Natural killer cell (primary cell): ENCODE data around the gene NARF. TPM values are rescaled to one million over a fixed set of nuclear protein-coding genes. Genes with fewer than 3 reads are reported as not detected.
A peak's percentile ranks its signal among the peaks of the same experiment; 100 is the strongest.

Experiments used
- ATAC-seq, 3 donors: fragments of 150-1000 bp in 2 of 3; fragments of 200-7000 bp in 1 of 3; cut with Tn5 transposase; 1 replicate in 1 of 3; 2 replicates in 2 of 3; pipeline ENCODE4 v1.10.0; 2021; ENCODE audit warnings: mild to moderate bottlenecking in 2 of 3, moderate library complexity in 2 of 3
- DNase-seq, 2 donors: peaks; one replicate each; pipeline versions ENCODE4 v3.0.0 to v3.0.0-alpha.2; 2013 to 2021; ENCODE audit warnings: mixed read lengths in 1 of 2
- H3K27ac ChIP-seq: one replicate; pipeline ENCODE4 v1.5.1; 2013; ENCODE audit warnings: mild to moderate bottlenecking, low read length
- H3K27me3 ChIP-seq: one replicate; pipeline ENCODE4 v1.6.1; 2013; ENCODE audit warnings: low read length; ENCODE audit not compliant: control insufficient read depth, insufficient read depth
- H3K36me3 ChIP-seq: one replicate; pipeline ENCODE4 v1.6.1; 2013; ENCODE audit warnings: low read length; ENCODE audit not compliant: control insufficient read depth, insufficient read depth
- H3K4me1 ChIP-seq: one replicate; pipeline ENCODE4 v1.6.1; 2013; ENCODE audit warnings: low read length; ENCODE audit not compliant: control insufficient read depth, insufficient read depth
- H3K4me3 ChIP-seq: one replicate; pipeline ENCODE4 v1.5.1; 2013; ENCODE audit warnings: low read length
- H3K9me3 ChIP-seq: one replicate; pipeline ENCODE4 v1.6.1; 2013; ENCODE audit warnings: low read length; ENCODE audit not compliant: control insufficient read depth, insufficient read depth
- H3K27ac Mint-ChIP-seq, 2 donors: one replicate each; pipeline ENCODE4 v1.8.0; 2022; ENCODE audit warnings: mild to moderate bottlenecking in 2 of 2, mixed read lengths in 2 of 2, moderate library complexity in 1 of 2
- H3K27me3 Mint-ChIP-seq, 2 donors: one replicate each; pipeline ENCODE4 v1.8.0; 2022; ENCODE audit warnings: low read depth in 2 of 2, mixed read lengths in 2 of 2
- H3K36me3 Mint-ChIP-seq: one replicate; pipeline ENCODE4 v1.8.0; 2022; ENCODE audit warnings: mixed read lengths
- H3K4me1 Mint-ChIP-seq, 2 donors: one replicate each; pipeline ENCODE4 v1.8.0; 2022; ENCODE audit warnings: mixed read lengths in 2 of 2
- H3K4me3 Mint-ChIP-seq: one replicate; pipeline ENCODE4 v1.8.0; 2022; ENCODE audit warnings: mild to moderate bottlenecking, moderate library complexity, mixed read lengths
- H3K9me3 Mint-ChIP-seq, 2 donors: one replicate each; pipeline ENCODE4 v1.8.0; 2022; ENCODE audit warnings: mixed read lengths in 2 of 2
- CTCF ChIP-seq: fragments of 200-600 bp; IDR thresholded peaks from one replicate; pipeline ENCODE4 v1.8.0; 2022; ENCODE audit warnings: antibody characterized with exemption
- WGBS: methylation state at CpG from one replicate; pipeline ENCODE4 v1.1.7; 2013; ENCODE audit warnings: missing lambda C conversion rate; ENCODE audit not compliant: insufficient coverage; 5-methylcytosine and 5-hydroxymethylcytosine counted together
- intact Hi-C: fragments of 100-400 bp; cut with micrococcal nuclease; formaldehyde crosslinking; loops from one replicate; pipeline ENCODE4 v1.14.2; 2022
- total RNA-seq, 4 donors: library from RNA; stranded (reverse); fragments of 120-200 nt in 1 of 4; gene quantifications; one replicate each; pipeline versions ENCODE4 v1.2.3 to v1.2.4, GENCODE V29; 2013 to 2022

The NARF gene
- total RNA-seq, 3 donors from 2014 or later (not counting 1 experiment from before 2014, with no cell fraction given) = 130 to 203 (median 158) TPM

DNA sequence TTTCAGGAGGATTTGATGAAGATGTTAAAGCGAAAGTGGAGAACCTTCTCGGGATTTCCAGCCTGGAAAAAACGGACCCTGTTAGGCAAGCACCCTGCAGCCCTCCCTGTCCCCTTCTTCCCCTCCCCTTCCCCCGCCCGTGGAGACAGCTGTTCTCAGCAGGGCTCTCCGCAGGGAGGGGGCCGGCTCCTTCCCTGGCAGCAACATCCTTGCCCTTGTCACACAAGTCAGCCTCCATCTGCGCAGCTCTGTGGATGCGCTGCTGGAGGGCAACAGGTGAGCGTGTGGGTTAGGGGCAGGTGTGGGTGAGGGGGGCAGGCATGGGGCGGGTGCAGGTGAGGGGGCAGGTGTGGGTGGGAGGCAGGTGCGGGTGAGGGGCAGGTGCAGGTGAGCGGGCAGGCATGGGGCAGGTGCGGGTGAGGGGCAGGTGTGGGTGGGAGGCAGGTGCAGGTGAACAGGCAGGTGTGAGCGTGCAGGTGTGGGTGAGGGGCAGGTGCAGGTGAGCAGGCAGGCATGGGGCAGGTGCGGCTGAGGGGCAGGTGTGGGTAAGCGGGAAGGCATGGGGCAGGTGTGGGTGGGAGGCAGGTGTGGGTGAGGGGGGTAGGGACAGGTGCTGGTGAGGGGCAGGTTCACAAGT lies 17.4 kb upstream of the NARF start:
- DNase-seq (no peak), ATAC-seq (no peak)
- Mint-ChIP-seq H3K4me1 (peaks cover 0 to 18% of the 10 kb centered on the region in 2 donors), H3K36me3 (no peaks in the 10 kb centered on the region), H3K4me3 (no peak overlapping the region), H3K27ac (peak overlapping the region; percentile 36 to 54), H3K27me3 (no peaks in the 10 kb centered on the region), H3K9me3 (no peaks in the 10 kb centered on the region)
- Histone ChIP-seq H3K36me3 (peaks cover 57% of the 10 kb centered on the region), H3K4me3 (no peak overlapping the region), H3K9me3 (no peaks in the 10 kb centered on the region), H3K4me1 (peaks cover 48% of the 10 kb centered on the region), H3K27me3 (no peaks in the 10 kb centered on the region), H3K27ac (no peak overlapping the region)
- WGBS = 90% methylated on average over 17 of the region's 17 CpGs
- no peak for TF ChIP-seq CTCF
- intact Hi-C loops = no loop called here

DNA sequence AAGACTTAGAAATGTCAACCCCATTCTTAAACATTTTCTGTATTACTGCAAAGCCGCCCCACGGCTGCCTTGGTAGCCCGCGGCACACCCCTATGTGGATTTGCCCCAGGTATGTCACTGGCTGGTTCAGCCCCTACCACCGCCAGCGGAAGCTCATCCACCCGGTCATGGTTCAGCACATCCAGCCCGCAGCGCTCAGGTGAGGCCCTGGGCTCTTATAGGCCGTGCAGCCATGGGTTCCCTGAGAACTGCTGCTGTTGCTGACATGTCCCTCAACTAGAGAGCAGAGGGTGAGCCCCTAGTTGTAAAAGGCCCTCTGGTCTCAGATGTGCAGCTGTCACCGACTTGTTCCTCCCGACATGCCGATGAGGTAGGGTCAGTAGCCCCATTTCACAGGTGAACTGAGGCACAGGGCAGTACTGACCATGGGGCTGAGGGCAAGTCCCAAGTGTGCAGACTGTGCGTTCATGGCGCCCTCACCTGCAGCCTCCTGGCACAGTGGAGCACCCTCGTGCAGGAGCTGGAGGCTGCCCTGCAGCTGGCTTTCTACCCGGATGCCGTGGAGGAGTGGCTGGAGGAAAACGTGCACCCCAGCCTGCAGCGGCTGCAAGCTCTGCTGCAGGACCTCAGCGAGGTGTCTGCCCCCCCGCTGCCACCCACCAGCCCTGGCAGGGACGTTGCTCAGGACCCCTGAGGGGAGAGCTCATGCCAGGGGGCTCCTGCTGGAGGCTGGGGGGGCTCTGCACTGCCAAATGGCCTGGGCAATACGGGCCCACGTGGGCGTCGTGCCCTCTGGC lies 16.7 kb upstream of the NARF start:
- H3K9me3 Mint-ChIP-seq = no peaks in the 10 kb centered on the region
- no peak overlapping the region for H3K27ac ChIP-seq
- peaks cover 47% of the 10 kb centered on the region for H3K4me1 ChIP-seq
- peaks cover 56% of the 10 kb centered on the region for H3K36me3 ChIP-seq
- no peaks in the 10 kb centered on the region for H3K27me3 Mint-ChIP-seq
- 89% methylated on average over 27 of the region's 27 CpGs for WGBS
- peaks cover 0 to 24% of the 10 kb centered on the region in 2 donors for H3K4me1 Mint-ChIP-seq
- DNase-seq = no peak
- H3K4me3 ChIP-seq = no peak overlapping the region
- H3K9me3 ChIP-seq = no peaks in the 10 kb centered on the region
- intact Hi-C loops = no loop called here
- no peaks in the 10 kb centered on the region for H3K36me3 Mint-ChIP-seq
- peak overlapping the region in 1 of 2 donors; percentile 36 for H3K27ac Mint-ChIP-seq
- no peak for TF ChIP-seq CTCF
- H3K27me3 ChIP-seq = no peaks in the 10 kb centered on the region
- no peak overlapping the region for H3K4me3 Mint-ChIP-seq
- ATAC-seq = no peak

DNA sequence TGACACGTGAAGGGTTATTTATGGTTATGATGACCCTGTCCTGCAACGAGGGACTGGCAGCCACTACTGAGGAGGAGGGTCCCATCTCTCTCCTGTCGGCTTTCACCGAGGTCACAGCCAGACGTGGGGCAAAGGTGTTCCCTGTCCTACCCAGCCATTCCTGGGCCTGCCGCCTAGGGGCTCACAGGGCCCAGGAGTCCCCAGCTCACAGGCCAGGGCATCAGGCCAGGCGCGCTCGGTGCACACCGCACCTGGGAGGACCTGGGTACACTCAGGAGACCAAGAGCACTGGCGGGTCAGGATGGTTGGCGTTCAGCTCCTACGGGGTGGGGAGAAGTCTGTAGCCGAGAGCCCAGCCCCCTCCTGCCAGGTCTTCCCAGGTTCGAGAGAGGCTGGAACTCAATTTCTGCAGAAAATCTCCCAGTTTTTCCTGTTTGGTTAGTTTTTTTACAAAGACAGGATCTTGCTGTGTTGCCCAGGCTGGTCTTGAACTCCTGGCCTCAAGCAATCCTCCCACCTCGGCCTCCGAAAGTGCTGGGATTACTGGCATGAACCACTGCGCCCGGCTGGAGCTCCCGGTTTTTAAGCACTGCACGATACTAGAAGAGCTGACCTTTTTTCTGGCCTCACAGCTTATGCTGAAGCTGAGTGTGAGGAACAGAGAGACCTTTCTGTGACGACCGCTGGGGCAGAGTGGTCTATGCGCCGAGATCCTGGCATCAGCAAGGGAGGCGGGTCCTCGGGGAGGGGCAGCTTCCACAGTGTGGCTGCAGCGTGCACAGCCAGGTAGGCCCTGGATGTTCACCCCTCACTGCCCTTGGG lies 15.7 kb upstream of the NARF start:
- peaks cover 3 to 29% of the 10 kb centered on the region in 2 donors for H3K4me1 Mint-ChIP-seq
- 91% methylated on average over 28 of the region's 28 CpGs for WGBS
- Histone ChIP-seq H3K27me3 (no peaks in the 10 kb centered on the region), H3K36me3 (peaks cover 53% of the 10 kb centered on the region), H3K27ac (no peak overlapping the region), H3K4me1 (peaks cover 50% of the 10 kb centered on the region), H3K9me3 (no peaks in the 10 kb centered on the region), H3K4me3 (no peak overlapping the region)
- intact Hi-C loops = no loop called here
- TF ChIP-seq CTCF = no peak
- ATAC-seq (no peak), DNase-seq (no peak)
- no peaks in the 10 kb centered on the region for H3K27me3 Mint-ChIP-seq
- no peaks in the 10 kb centered on the region for H3K36me3 Mint-ChIP-seq
- H3K27ac Mint-ChIP-seq = no peak overlapping the region
- H3K4me3 Mint-ChIP-seq = no peak overlapping the region
- no peaks in the 10 kb centered on the region for H3K9me3 Mint-ChIP-seq
